ENCODE results near the gene MRRF. TPM values are rescaled to one million over a fixed set of nuclear protein-coding genes. Genes with fewer than 3 reads are reported as not detected.

The MRRF gene
- polyA plus RNA-seq, 1 donor: 59.7 TPM

DNA sequence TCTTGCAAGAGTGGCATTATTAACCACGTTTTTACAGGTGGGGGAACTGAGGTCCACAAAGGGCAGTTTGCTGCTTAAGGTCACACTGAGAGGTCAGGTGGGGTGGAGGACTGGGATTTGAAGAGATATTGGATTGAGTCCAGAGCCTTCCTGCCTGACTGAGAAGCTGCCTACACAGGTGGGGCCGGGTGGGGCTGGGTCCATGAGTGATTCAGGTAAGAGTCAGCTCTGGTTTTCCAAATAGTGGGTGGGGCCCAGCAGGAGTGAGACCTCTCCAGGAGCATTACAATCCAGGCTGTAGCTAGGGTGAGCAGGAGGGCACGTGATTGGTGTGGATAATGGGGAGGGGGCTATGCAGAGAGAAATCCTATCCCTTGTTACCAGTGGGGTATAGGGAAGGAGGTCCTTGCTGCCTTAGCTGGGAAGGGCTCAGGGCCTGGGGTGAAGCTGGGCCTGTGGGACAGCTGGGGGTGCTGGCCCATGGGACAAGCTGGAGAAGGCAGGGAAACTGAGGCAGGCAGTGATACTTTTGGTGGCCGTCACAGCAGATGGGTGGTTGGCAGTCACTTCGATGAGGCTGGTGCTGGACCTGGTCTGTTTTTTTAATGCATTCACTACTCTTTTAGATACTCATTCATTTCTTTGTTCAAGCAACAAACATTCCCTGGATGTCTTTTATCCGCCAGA, 103.2 kb downstream of the MRRF start:
- DNase-seq: no peak
- H3K27ac ChIP-seq (ENCODE audit: low read length): no peak overlapping the region
- WGBS (ENCODE audit: insufficient coverage, low lambda C conversion rate): no CpG with 5 or more reads among the region's 6 CpGs

DNA sequence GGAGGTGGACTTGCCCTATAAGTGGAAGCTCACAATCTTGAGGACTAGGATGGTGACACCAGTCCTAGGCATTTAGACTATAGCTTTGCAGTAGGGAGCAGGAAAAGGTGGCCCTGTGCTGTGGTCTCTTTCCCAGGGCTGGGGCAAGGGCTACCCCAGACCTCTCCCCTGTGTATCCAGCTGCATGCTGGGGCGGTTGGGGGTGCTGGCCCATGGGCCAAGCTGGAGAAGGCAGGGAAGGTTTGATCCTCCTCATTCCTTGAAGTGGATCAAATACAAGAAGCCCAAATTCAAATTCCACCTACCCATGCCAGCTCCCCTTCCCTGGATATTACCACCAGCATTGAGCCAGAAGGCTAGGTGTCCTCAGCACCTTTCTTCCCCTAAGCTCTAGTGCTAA, 104.0 kb downstream of the MRRF start:
- Histone ChIP-seq H3K4me3 (ENCODE audit: low read length) (no peak overlapping the region), H3K27me3 (ENCODE audit: control insufficient read depth, insufficient read depth, low read length) (peaks cover 46% of the 10 kb centered on the region), H3K36me3 (ENCODE audit: control insufficient read depth, insufficient read depth, low read length) (no peaks in the 10 kb centered on the region), H3K9me3 (ENCODE audit: control insufficient read depth, low read depth, low read length) (peaks cover 3% of the 10 kb centered on the region), H3K27ac (ENCODE audit: low read length) (no peak overlapping the region), H3K4me1 (ENCODE audit: control insufficient read depth, insufficient read depth, low read length) (peaks cover 6% of the 10 kb centered on the region)
- no CpG with 5 or more reads among the region's 1 CpG for WGBS (ENCODE audit: insufficient coverage, low lambda C conversion rate)
- no peak for DNase-seq

More for the DNA sequence above, 103.2 kb downstream of the MRRF start:
- Histone ChIP-seq H3K4me1 (ENCODE audit: control insufficient read depth, insufficient read depth, low read length) (peaks cover 6% of the 10 kb centered on the region), H3K4me3 (ENCODE audit: low read length) (no peak overlapping the region), H3K36me3 (ENCODE audit: control insufficient read depth, insufficient read depth, low read length) (no peaks in the 10 kb centered on the region), H3K27me3 (ENCODE audit: control insufficient read depth, insufficient read depth, low read length) (peaks cover 46% of the 10 kb centered on the region), H3K9me3 (ENCODE audit: control insufficient read depth, low read depth, low read length) (peaks cover 3% of the 10 kb centered on the region)

DNA sequence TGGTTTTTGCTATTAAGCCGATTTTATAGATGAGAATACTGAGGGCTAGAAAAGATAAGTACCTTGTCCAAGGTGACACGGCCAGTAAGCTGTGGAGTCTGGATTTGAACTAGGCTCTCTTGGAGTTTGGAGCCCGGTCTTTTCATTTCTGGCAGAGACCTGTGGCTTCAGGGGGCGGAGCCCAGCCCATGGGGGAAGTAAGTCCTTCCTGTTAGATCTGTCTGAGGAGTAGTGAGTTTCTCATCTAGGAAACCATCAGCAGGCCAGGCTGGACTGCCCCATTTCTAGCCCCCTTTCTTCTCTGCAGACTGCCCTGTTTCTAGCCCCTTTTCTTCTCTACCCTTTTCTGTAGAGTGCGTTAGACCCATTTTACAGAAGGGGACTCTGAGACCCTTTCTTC, 105.6 kb downstream of the MRRF start:
- no CpG with 5 or more reads among the region's 5 CpGs for WGBS (ENCODE audit: insufficient coverage, low lambda C conversion rate)
- H3K4me3 ChIP-seq (ENCODE audit: low read length): no peak overlapping the region

DNA sequence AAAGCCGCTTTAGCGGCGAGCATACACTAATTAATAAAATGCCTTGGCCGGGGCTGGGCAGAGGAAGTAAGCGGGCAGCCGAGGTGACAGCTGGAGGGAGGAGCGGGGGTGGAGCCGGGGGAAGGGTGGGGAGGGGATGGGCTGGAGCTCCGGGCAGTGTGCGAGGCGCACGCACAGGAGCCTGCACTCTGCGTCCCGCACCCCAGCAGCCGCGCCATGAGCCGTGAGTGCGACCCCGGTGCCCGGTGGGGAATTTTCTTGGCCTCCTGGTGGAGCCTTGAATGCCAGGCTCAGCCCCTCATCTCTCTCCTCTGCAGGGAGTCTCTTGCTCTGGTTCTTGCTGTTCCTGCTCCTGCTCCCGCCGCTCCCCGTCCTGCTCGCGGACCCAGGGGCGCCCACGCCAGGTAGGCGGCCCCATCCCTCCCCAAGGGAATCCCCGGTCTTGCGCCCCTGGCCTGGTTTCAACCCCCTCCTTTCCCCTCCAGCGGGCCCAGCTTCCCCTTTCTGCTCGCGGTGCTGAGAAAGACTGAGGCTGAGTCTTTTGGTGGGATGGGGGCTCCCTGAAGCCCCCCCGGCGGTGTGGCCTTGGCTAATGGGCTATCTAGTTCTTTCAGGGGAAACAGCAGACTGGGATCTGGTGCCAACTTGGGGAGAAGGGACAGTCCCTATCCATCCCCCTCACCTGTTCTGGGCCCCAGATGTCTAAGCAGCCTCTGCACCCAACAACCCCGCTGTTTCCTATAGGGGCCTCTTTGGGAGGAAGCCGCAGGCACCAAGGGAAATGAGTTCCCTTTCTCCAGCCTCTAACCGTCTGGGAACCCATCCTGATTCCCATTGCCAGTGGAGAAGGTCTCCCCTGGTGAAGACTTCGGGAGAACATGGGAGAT, 106.4 kb downstream of the MRRF start, which contains the start of gene PTGS1:
Gene PTGS1, plus strand, starts transcription at position 156 of the 887 bp plus-strand sequence. Its CDS starts 61 bp downstream, at position 217.
- peaks cover 16% of the 10 kb centered on the region for H3K4me1 ChIP-seq (ENCODE audit: control insufficient read depth, insufficient read depth, low read length)
- DNase-seq: no peak
- H3K27me3 ChIP-seq (ENCODE audit: control insufficient read depth, insufficient read depth, low read length): peaks cover 44% of the 10 kb centered on the region
- no peak within 1 kb of the TSS for H3K27ac ChIP-seq (ENCODE audit: low read length)
- H3K4me3 ChIP-seq (ENCODE audit: low read length): peak within 1 kb of the TSS; percentile 26
- no CpG with 5 or more reads among the region's 39 CpGs for WGBS (ENCODE audit: insufficient coverage, low lambda C conversion rate)
- no peaks in the 10 kb centered on the region for H3K36me3 ChIP-seq (ENCODE audit: control insufficient read depth, insufficient read depth, low read length)
- H3K9me3 ChIP-seq (ENCODE audit: control insufficient read depth, low read depth, low read length): peaks cover 3% of the 10 kb centered on the region

More for the DNA sequence above, 105.6 kb downstream of the MRRF start:
- Histone ChIP-seq H3K4me1 (ENCODE audit: control insufficient read depth, insufficient read depth, low read length) (peaks cover 11% of the 10 kb centered on the region), H3K36me3 (ENCODE audit: control insufficient read depth, insufficient read depth, low read length) (no peaks in the 10 kb centered on the region), H3K27ac (ENCODE audit: low read length) (no peak overlapping the region), H3K27me3 (ENCODE audit: control insufficient read depth, insufficient read depth, low read length) (peaks cover 46% of the 10 kb centered on the region), H3K9me3 (ENCODE audit: control insufficient read depth, low read depth, low read length) (peaks cover 3% of the 10 kb centered on the region)
- no peak for DNase-seq

DNA sequence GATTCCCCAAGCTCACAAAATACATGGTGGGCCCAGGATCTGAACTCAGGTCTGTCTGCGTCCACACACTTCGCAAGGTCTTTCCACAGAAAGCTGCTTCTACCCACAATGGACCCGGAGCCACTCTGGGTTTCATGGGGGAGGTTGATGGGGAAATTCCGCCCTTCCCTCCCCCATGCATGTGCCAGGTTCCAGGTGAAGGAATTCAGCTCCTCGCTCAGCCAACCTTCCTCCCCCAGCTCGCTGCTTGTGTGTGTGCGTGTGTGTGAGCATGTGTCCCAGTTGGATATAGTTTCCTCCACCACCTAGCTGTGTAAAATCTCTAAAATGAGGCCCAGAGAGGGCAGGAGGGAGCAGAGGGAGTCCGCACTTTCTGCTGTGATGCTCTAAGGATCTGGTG, 107.2 kb downstream of the MRRF start:
- Histone ChIP-seq H3K4me1 (ENCODE audit: control insufficient read depth, insufficient read depth, low read length) (peaks cover 22% of the 10 kb centered on the region), H3K27ac (ENCODE audit: low read length) (no peak overlapping the region), H3K4me3 (ENCODE audit: low read length) (no peak overlapping the region), H3K27me3 (ENCODE audit: control insufficient read depth, insufficient read depth, low read length) (peaks cover 43% of the 10 kb centered on the region), H3K9me3 (ENCODE audit: control insufficient read depth, low read depth, low read length) (peaks cover 3% of the 10 kb centered on the region), H3K36me3 (ENCODE audit: control insufficient read depth, insufficient read depth, low read length) (no peaks in the 10 kb centered on the region)
- WGBS (ENCODE audit: insufficient coverage, low lambda C conversion rate): no CpG with 5 or more reads among the region's 8 CpGs
- DNase-seq: no peak

DNA sequence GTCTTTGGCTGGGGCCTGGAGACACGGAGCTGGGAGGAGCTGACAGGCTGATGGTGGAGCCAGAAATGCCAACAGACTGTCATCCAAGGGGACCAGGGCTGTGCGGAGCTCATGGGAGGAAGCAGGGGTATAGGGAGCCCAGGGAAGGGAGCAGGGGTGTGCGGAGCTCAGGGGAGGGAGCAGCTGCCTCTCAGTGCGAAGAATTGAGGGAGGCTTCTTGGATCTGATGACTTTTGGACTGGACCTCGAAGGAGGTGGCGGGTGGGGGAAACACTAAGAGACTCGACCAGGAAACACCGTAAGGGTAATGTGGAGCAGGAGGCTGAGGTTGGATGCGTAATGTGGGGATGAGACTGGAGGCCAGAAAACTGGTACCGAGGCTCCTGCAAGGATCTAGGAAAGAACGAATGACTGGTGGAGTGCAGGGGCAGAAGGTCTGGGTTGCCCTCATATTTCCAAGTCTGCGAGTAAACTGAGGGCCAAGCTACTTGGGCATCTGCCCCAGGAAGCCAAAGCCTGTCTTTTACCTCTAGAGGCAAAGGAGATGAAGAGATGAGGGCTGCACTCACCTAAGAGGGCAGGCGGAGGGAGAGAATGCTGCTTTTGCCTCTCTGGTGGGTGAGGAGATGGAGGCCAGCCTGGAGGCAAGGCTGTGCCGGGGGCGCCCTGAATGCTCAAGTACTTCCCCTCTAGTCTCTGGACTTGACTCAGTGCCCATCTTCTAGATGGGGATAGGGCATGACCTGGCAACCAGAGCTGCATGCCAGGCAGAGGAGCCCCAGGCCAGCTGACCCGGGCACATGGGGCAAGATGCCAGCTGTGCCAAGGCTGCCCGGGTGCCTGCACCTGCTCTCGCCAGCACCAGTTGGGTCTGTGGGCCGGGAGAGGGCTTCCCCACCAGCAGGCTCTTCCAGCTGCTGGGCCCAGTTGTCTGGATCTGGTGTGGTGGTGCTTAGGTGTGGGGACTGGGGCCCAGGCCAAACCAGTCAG, 108.5 kb downstream of the MRRF start:
- Histone ChIP-seq H3K27me3 (ENCODE audit: control insufficient read depth, insufficient read depth, low read length) (peaks cover 40% of the 10 kb centered on the region), H3K4me1 (ENCODE audit: control insufficient read depth, insufficient read depth, low read length) (peaks cover 25% of the 10 kb centered on the region), H3K27ac (ENCODE audit: low read length) (no peak overlapping the region), H3K9me3 (ENCODE audit: control insufficient read depth, low read depth, low read length) (peaks cover 3% of the 10 kb centered on the region), H3K4me3 (ENCODE audit: low read length) (no peak overlapping the region), H3K36me3 (ENCODE audit: control insufficient read depth, insufficient read depth, low read length) (no peaks in the 10 kb centered on the region)
- DNase-seq: no peak
- WGBS (ENCODE audit: insufficient coverage, low lambda C conversion rate): no CpG with 5 or more reads among the region's 19 CpGs

DNA sequence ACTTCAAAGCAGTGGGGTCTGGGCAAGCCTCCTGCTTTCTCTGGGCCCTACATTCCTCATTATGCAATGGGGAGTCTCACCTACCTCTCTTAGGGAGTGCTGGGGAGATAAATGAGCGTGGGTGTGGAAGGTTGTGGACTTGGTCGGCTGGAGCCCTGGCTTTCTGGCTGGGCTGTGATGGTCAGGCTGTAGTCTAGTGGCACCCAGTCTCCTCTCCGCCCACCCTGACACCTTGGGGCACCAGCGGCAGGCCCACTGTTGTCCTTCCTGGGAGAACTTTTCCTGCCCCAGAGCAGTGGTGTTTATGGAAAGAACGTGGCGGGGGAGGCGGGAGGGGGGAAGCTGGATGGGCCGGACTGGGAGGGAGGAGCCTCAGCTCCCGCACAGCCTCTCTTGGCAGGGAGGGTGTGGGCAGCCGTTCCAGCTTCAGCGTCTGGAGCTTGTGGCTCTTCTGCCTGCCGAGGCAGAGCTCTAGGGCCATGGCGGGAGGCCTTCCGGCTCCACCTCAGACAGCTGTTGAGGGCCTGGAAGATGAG, 110.3 kb downstream of the MRRF start:
- no peak overlapping the region for H3K4me3 ChIP-seq (ENCODE audit: low read length)

DNA sequence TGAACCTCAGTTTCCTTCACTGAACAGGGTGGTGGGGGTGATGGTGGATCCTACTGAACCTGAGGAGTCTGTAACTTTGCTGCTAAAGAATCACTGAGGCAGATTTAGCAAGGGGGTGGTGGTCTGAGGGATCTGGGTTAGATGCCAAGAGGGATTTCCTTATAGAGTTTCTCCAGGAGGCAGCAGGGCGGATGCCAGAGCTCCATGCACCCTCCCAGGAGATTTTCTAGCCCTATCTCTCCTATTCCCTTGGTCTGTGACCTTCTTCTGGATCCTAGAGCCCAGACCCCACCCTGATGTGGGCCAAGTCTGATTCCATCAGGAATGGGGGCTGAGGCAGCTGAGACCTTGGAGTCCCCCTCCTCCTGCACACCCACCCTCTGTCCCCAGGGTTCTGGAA, 112.1 kb downstream of the MRRF start:
- DNase-seq: no peak
- Histone ChIP-seq H3K4me1 (ENCODE audit: control insufficient read depth, insufficient read depth, low read length) (peaks cover 19% of the 10 kb centered on the region), H3K27me3 (ENCODE audit: control insufficient read depth, insufficient read depth, low read length) (peaks cover 8% of the 10 kb centered on the region), H3K9me3 (ENCODE audit: control insufficient read depth, low read depth, low read length) (no peaks in the 10 kb centered on the region), H3K4me3 (ENCODE audit: low read length) (no peak overlapping the region), H3K27ac (ENCODE audit: low read length) (no peak overlapping the region), H3K36me3 (ENCODE audit: control insufficient read depth, insufficient read depth, low read length) (no peaks in the 10 kb centered on the region)
- whole genome bisulfite sequencing (ENCODE audit: insufficient coverage, low lambda C conversion rate): no CpG with 5 or more reads among the region's 1 CpG

More for the DNA sequence above, 110.3 kb downstream of the MRRF start:
- peaks cover 3% of the 10 kb centered on the region for H3K9me3 ChIP-seq (ENCODE audit: control insufficient read depth, low read depth, low read length)
- H3K4me1 ChIP-seq (ENCODE audit: control insufficient read depth, insufficient read depth, low read length): peaks cover 25% of the 10 kb centered on the region
- no peak overlapping the region for H3K27ac ChIP-seq (ENCODE audit: low read length)
- H3K27me3 ChIP-seq (ENCODE audit: control insufficient read depth, insufficient read depth, low read length): peaks cover 27% of the 10 kb centered on the region
- no peaks in the 10 kb centered on the region for H3K36me3 ChIP-seq (ENCODE audit: control insufficient read depth, insufficient read depth, low read length)
- no CpG with 5 or more reads among the region's 14 CpGs for WGBS (ENCODE audit: insufficient coverage, low lambda C conversion rate)
- DNase-seq: peak; percentile 37 to 53

DNA sequence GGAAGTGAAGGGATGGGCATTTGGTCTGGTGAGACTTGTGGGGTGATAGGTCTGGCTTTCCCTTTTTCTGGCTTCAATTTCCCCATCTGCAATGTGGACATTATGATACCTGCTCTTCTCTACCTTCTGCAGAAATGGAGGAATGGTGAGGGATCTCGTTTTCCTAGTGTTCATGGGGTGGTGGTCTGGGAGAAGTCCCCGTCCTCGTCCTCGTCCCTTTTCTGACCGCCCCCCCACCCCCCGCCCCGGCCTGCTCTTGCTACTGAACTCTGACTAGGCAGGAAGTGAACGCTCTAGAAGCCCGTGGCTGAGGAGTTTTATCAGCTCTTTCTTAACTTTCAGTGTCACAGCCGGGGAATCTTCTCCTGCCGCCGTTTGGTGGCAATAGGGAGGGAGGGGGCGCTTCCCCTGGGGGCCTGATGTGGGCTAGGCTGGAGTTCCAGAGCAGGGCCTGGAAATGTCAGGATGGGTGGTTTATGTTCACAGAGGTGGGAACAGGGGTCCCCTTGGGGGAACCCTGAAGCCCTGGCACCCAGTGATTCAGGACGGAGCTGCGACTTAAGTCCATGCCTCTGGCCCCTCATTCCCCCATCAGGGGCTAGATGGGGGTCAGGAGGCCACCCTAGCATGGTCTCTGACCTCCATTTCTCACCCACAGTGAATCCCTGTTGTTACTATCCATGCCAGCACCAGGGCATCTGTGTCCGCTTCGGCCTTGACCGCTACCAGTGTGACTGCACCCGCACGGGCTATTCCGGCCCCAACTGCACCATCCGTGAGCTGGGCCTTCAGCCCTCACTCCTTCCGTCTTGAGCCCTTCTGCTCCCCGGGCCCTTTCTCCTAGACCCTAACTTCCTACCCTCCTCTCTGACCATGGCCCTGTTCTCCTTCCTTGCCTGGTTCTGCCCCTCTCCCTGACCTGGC, 112.8 kb downstream of the MRRF start:
- 83% methylated on average over 4 of the region's 24 CpGs for WGBS (ENCODE audit: insufficient coverage, low lambda C conversion rate)
- DNase-seq: no peak
- Histone ChIP-seq H3K4me3 (ENCODE audit: low read length) (no peak overlapping the region), H3K36me3 (ENCODE audit: control insufficient read depth, insufficient read depth, low read length) (no peaks in the 10 kb centered on the region), H3K4me1 (ENCODE audit: control insufficient read depth, insufficient read depth, low read length) (peaks cover 19% of the 10 kb centered on the region), H3K27ac (ENCODE audit: low read length) (no peak overlapping the region), H3K27me3 (ENCODE audit: control insufficient read depth, insufficient read depth, low read length) (peaks cover 2% of the 10 kb centered on the region), H3K9me3 (ENCODE audit: control insufficient read depth, low read depth, low read length) (no peaks in the 10 kb centered on the region)

Measured in large intestine (tissue), 3 donors.